GM23248 (cell line): Measurements from ENCODE around the gene SFR1.

Experiments
- EZH2 ChIP-seq: fragments of 200-600 bp; sonication (generic); IDR thresholded peaks from 2 replicates; pipeline ENCODE4 v1.6.1; 2018; ENCODE audit warnings: antibody characterized with exemption, mild to moderate bottlenecking; ENCODE audit not compliant: insufficient read depth, poor library complexity, severe bottlenecking
- EZH2phosphoT487 ChIP-seq: fragments of 200-600 bp; sonication (generic); IDR thresholded peaks from 2 replicates; pipeline ENCODE4 v1.6.1; 2018; ENCODE audit warnings: antibody characterized with exemption, moderate library complexity, mild to moderate bottlenecking, low read depth; ENCODE audit not compliant: insufficient read depth

GRCh38 chr10:104142081-104142480, 20.1 kb downstream of the SFR1 start:
- TF ChIP-seq EZH2 = no peak
- TF ChIP-seq EZH2phosphoT487 = no peak
